ENCODE results near the gene FBXL19.
A peak's percentile ranks its signal among the peaks of the same experiment; 100 is the strongest.

Gene FBXL19

DNA sequence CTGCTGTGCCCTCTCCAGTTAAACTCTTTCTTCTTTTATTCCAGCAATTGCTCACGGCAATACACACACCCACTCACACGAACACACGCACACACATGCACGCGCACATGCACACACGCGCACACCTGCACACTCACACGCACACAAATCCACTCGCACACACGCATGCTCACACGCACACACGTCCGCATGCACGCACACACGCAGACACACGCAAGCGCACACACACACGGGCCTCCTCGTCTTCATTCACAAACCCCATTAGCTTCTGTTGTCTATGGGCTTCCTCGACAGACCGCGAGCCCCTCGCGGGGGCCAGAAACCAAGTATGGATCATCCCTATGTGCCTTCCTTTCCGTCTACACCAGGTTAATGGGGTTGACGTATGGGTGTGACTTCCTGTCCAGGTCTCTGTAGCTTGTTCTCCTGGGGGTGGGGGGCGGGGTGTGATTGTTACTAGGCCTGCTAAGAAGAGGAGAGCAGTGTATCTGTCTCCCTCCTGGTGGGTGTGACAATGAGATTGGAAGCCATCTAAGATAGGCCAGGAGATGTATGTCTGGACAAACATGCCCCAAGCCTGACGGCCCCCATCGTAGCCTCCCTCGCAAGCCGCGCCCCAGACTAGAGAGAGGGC lies 27.6 kb upstream of the FBXL19 start:
- no peak for FAIRE-seq

DNA sequence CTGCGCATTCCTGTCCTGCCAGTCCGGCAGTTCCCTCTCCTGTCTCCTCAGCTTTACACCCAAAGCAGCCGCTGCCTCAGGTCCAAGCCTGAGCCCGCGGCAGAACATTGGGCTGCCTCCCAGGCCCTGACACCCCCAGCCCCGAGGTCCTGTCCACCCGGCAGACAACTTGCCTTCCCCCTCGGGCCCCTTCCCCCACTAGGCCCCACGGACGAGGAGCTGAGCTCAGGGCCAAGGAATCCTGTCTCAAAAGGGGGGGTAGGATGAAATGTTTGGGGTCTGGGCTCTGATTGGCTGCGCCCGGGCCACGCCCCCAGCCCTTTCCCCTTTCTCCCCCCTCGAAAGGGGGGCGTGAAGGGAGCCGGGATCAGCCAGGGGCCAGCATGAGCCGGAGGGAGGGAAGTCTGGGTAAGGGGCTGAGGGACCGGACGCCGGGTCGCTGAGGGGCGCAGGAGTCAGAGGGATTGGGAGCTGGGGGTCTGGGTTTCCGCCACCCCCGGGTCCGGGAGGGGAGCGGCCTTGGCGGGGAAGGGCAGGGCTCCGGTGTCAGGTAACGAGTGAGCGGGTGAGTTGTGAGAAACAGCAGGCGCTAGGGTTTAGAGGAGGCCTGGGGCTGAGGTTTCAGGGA lies 27.0 kb upstream of the FBXL19 start, which contains the start of gene CTF1:
Gene CTF1, plus strand, starts transcription at position 354 of the 628 bp plus-strand sequence. Its CDS starts 30 bp downstream, at position 384.
- FAIRE-seq, result no peak

DNA sequence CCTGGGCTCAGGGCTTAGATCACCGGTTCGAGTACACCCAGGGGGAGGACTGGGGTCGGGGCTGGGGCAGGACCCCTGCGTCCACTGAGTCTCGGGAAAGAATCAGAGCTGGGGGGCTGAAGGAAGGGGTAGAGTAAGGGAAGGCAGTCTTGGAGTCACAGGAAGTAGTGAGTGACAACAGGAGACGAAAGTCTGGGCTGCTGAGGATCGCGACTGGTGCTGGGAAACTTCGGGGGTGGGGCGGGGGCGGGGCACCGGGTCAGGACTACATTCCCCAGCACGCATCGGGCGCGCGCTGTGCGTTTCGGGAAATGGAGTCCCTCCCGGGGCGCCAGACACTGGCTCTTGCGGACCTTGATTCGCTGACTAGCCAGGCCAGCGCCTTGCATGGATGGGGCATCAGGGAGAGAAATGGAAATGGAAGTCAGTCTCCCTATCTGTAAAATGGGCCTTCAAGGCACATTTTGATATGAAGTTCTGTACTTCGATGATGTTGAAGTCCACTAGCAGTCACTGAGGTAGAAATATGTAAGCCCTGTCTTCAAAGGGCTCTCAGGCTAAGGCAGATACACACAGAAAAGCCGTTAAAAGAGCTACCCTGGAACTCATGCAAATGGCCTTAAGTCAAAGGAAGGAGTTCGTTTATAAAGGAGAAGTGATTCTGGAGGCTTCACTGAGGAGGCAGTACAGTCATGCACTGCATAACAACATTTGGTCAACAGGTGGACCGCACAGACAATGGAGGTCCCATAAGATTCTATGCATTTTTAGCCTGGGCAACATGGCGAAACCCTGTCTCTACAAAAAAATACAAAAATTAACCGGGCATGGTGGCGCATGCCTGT lies 26.3 kb upstream of the FBXL19 start:
- FAIRE-seq, result no peak

DNA sequence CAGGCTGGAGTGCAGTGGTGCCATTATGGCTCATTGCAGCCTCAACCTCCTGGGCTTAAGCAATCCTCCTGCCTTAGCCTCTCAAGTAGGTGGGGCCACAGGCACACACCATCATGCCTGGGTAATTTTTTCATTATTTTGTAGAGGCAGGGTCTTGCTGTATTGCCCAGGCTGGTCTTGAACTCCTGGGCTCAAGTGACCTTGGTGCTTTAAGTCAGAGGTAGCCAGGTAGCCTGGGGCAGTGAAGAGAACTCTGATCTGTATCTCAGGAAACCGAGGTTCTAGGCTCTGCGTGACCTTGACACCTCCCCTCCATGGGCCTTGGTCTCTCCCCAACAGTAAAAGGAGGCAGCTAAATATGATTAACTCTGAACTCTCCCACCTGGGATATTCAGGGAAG lies 23.6 kb upstream of the FBXL19 start:
- FAIRE-seq, result no peak

DNA sequence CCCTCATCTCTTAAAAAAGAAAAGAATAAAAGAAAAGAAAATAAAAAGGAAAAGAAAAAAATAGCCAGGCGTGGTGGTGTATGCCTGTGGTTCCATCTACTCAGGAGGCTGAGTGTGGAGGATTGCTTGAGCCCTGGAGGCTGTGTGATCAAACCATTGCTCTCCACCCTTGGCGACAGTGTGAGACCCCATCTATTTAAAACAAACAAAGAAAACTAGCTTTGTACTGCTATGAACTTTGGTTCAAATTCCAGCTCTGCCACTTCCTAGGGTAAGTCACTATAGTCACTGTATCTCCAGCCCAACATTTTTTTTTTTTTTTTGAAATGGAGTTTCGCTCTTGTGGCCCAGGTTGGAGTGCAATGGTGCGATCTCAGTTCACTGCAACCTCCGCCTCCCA lies 22.8 kb upstream of the FBXL19 start:
- no peak for FAIRE-seq

DNA sequence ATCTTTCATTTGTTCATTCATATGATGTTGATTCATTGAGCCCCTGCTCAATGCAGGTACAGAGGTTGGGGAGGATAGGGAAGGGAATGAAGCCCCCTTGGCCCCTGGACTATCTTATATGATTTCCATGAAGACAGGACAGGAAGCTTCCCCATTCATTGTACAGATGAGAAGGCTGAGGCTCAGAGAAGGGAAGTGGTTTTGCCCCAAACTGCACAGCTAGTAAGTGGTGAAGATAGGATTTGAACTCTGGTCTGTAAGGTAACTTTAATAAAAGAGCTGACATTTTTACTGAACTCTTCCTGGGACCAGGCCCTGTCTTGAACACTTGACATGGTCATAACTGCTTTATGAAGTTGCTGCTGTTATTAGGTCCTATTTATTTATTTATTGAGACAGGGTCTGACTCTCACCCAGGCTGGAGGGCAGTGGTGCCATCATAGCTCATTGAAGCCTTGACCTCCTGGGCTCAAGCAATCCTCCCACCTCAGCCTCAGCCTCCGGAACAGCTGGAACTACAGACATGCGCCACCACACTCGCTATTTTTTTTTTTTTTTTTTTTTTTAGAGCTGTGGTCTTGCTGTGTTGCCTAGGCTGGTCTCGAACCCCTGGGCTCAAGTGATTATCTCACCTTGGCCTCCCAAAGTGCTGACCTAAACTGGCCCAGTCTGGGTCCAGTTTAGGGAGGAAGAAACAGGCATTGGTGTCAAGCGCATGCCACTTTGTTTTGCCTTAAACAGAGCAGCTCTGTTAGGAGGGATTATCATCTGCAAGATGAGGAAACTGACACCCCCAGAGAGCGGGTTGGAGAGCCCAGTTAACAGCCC lies 22.0 kb upstream of the FBXL19 start:
- no peak for FAIRE-seq

DNA sequence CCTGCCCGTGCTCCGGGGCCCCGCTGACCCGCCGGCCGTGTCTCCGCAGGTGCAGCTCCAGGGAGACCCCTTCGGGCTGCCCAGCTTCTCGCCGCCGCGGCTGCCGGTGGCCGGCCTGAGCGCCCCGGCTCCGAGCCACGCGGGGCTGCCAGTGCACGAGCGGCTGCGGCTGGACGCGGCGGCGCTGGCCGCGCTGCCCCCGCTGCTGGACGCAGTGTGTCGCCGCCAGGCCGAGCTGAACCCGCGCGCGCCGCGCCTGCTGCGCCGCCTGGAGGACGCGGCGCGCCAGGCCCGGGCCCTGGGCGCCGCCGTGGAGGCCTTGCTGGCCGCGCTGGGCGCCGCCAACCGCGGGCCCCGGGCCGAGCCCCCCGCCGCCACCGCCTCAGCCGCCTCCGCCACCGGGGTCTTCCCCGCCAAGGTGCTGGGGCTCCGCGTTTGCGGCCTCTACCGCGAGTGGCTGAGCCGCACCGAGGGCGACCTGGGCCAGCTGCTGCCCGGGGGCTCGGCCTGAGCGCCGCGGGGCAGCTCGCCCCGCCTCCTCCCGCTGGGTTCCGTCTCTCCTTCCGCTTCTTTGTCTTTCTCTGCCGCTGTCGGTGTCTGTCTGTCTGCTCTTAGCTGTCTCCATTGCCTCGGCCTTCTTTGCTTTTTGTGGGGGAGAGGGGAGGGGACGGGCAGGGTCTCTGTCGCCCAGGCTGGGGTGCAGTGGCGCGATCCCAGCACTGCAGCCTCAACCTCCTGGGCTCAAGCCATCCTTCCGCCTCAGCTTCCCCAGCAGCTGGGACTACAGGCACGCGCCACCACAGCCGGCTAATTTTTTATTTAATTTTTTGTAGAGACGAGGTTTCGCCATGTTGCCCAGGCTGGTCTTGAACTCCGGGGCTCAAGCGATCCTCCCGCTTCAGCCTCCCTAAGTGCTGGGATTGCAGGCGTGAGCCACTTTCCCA lies 21.1 kb upstream of the FBXL19 start:
- FAIRE-seq, result no peak

DNA sequence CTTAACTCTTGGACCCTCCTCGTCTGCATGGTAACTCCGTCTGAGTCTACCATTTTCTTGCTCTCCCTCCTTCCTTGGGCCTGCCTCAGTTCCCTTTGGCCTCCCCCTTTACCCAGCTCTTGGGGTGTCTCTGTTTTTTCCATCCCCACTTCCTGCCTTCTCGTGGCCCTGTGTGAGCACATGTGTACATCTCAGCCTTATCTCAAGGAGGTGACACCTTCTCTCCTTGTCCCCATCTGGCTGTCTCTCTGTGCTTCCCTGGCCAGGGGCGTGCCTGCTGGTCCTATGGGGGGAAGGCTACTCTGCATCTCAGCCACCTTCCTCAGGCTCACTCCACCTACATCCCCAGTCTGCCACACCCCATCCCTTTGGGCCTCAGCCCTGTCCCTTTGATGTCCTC lies 20.4 kb upstream of the FBXL19 start:
- no peak for FAIRE-seq

DNA sequence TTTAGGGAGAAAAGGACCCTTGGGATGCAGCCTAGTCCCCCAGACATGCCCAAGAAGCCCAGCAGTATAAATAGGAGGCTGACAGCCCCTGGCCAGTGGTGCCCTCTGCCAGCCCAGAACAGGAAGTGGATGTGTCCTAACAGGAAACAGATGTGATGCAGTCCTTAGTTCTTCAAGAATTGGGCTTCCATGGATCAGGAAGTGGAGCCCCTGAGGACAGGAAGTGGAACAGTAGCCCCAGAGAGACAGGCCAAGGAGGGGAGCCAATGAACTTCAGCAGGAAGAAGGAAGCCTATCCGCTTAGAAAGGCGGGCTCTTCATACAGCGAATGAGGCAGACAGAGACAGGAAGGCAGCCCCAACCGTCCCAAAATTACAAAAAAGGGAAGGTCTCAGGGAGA lies 19.8 kb upstream of the FBXL19 start:
- FAIRE-seq, result no peak

DNA sequence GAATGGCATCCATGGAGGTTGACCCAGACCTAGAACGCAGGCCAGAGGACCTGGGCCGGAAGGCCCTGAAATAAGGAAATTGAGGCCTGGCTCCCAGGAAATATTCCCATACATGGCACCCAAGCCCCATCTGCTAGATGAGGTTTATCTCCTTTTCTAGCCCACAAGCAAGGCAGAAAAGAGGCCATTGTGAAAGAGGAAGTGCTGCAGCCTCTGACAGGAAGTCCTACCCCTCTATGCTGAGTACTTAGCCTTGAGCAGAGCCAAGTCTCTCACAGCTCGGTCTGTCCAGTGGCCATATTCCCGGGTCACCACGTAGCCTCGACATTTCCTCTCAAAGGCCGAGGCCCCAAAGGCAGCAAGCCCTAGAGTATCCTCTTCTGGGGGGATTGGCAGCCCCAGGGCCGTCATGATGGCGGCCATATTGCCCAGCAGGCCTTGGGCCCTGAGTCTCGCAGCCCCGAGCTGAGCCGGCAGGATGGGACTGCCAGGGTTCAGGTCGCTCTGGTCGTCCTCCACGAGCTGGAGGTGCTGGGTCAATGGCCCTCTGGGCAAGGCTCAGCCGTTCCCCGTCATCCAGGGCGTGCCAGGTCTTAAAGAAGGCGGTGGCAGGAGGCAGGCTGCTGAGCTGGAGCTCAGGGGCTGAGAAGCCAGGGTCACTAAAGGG lies 19.1 kb upstream of the FBXL19 start:
- FAIRE-seq, result no peak

DNA sequence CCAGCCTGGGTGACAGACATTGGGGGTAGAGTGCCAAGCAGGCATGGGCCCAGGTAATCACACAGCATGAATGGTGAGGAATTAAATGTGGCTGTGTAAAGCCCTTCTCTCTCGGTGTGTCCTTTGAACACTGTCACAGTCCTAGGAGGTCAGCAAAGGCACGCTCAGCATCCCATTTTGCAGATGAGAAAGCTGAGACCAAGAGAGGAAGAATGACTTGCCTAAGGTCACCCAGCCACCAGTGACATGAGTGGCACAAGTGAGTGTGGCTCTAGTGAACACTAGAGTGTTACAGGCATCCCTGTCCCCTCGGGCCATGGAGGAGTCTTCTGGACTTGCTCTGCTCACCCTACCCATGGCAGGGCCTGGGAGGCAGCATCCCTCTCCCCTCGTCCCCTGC lies 16.3 kb upstream of the FBXL19 start:
- no peak for FAIRE-seq

DNA sequence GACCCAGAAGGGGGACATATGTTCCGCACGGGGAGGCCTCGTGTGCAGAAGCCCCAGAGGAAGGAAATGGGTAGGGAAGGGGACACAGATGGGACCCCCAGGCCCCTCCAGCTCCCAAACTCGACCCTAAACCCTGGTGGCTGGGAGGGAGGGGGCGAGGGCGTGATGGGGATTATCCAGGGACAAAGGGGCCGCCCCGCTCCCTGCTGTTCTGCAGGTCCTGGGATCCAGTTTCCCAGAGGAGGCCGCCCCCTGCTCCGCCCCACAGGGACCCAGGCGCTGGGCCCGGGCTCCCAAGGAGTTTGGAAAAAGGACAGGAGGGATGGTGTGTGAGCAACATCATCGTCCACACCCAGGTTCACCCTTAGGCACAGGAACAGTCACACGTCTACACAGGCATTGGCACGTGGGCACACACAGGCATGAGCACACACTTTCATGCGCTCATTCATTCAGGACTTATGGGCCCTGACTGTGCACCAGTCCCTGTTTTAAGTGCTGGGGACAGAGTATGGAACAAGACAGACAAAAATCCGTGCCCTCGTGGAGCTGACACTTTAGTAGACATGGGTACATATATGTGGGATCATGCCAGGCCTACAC lies 12.8 kb upstream of the FBXL19 start:
- no peak for FAIRE-seq

DNA sequence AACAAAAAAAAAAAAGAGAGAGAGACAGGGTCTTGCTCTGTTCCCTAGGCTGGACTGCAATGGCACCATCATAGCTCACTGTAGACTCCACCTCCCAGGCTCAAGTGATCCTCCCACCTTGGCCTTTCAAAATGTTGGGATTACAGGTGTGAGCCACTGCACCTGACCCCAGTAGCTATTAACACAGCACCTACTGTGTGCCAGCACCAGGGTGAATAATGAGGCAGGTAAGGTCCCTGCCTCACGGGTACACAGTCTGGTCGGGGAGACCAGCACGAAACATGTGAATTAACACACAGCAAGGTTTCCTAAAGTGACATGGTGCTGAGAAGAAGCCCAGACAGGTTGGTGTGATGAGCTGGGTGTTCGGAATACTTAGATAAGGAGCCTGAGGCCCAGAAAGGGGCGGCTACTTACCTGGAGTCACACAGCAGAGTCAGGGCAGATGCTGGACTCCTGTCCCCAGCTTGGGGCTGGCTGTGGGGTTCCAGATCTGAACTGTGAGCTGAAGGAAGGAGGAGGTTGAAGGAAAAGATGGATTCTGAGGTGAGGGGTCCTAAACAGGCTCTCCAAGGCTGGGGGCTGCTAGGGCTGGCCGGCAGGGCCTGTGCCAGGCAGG lies 10.5 kb upstream of the FBXL19 start:
- FAIRE-seq, result no peak

DNA sequence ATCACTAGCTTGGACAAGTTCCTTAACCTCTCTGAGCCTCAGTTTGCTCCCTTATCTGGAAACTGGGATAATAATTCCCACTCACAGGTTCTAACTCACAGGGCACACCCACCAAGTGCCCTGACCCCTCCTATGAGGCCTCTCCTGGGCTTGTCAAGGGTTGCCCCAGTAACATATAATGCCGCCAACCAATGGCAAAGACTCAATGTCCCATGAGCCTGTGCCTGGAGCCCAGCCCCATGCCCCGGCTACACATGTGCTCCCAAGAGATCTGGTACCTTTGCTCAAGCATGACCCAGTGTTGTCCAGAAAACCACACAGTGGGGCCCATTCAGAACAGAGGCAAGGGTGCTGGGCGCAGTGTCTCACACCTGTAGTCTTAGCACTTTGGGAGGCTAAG lies 8.5 kb upstream of the FBXL19 start:
- no peak for FAIRE-seq

DNA sequence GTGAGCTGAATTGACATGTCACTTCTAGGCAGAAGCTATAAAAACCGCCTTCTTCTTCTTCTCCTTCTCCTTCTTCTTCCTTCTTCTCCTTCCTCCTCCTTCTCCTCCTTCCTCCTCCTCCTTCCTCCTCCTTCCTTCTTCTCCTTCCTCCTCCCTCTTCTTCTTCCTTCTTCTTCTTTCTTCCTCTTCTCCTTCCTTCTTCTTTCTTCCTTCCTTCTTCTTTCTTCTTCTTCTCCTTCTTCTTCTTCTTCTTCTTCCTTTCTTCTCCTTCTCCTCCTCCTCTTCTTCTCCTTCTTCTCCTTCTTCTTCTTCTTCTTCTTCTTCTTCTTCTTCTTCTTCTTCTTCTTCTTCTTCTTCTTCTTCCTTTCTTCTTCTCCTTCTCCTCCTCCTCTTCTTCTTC lies 4.8 kb upstream of the FBXL19 start:
- no peak for FAIRE-seq

DNA sequence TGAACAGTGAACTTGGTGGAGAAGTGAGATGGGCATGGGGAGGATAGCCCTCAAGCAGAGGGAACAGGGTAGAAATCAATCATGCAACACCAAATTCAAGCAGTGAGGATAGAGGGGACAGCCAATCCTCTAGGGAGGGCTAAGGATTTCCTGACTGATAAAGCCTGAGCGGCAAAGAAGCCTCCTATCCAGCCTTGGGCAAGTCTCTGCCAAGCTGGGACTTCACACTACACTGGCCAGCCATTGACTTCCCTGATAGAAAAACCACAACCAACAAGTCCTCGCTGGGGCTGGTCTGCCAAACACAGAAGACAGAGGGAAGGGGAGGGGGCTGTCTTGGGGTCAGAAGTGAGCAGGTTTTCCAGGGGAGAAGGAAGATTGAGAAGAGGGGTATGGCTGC lies 2.5 kb upstream of the FBXL19 start:
- FAIRE-seq, result no peak

DNA sequence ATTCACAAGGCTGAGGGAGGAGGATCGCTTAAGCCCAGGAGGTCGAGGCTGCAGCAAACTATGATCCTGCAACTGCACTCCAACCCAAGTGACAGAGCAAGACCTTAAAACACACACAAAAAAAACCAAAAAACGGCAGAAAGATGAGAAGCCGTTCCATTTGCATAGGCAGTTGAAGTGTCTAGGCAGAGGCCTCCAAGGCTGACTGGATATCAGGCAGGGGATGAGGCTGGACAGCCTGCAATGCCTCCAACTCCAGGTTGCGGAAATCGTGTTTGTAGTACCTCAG lies 2.0 kb upstream of the FBXL19 start:
- FAIRE-seq, result no peak

DNA sequence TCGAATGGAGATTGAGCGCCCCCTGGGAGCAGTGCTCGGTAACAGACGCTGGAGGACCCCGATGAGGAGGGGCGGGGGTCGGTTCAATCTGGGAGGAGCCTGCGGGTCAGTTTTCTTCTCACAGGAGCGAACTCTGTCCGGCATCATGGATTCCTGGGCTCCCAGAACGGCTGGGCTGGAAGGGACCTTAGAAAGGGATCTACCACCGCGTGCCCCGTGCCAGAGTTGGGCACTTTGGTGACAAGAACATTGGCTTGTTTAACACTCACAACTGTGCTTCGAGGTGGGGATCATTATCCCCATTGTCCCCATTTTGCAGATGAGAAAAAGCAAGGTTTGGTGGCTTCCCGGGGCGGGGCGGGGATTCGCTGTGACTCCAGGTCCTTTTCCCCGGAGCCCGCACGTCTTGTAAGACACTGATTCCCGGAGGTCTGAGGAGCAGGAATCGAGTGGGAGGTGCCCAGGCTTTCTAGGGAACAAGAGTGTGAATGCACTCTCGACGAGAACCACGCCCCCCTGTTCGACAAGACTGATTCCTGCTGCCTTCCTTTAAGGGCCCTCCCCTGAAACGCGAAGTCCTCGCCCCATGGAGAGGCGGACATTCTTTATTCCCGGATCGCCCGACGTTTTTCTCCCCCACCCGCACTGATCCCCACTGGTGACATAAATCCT lies 1.5 kb upstream of the FBXL19 start:
- no peak for FAIRE-seq

DNA sequence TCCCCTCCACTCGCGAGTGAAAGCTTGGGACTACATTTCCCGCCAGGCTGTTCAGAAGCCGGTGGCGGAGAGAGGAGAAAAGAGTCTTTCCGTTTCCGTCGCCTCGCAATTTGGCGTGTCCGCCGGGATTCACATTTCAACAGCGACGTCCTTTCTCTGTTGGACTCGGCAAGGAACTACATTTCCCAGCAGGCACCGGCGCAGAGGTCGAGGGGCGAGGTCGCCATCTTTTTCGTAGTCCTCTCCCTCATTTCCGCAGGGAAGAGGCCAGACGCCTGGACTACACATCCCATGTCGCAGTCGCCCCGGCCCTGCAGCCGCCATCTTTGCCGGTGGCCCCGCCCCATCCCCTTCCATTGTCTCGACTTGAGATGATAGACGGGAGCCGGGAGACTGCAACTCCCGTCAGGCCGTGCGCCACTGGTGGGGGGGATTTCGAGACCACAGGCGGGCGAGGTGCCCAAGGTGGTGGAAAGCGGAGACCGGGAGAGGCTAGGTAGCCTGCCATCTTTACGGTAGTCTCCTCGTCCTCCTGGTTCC lies 882 bp upstream of the FBXL19 start:
- peak; percentile 92 for FAIRE-seq
